Activated CD8-positive, alpha-beta memory T cell treated with anti-CD3 and anti-CD28 coated beads for 4 hours (primary cell): ENCODE data around the gene RXRA.

Experiments used
- DNase-seq, 2 donors: peaks; one replicate each; pipeline ENCODE4 v3.0.0-alpha.2; 2020; ENCODE audit warnings: low read depth in 2 of 2

The RXRA gene

DNA sequence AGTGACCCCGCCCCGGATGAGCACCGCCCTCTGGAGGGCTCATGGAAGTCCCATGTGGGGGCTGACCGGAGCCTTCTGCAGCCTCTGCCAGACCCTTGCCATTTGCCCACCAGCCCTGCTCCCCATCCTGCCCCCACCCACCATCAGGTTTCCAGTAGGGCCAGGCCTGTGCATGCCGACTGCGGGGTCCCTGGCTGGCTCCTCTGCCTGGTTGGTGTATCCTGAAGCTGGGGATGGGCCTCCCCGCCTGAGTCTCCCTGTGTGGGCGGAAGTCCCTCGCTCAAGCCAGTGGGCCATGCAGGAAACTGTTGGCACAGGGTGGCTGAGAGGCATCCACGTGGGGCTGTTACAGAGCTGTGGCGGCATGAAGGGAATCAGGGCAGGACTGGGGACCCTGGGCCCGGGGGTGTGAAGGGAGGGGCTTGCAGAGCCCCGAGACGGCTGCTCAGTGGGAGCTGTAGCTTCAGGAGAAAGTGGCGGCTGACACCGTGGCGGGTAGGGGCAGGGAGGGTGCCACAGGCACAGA lies 88.7 kb downstream of the RXRA start:
- no peak for DNase-seq

DNA sequence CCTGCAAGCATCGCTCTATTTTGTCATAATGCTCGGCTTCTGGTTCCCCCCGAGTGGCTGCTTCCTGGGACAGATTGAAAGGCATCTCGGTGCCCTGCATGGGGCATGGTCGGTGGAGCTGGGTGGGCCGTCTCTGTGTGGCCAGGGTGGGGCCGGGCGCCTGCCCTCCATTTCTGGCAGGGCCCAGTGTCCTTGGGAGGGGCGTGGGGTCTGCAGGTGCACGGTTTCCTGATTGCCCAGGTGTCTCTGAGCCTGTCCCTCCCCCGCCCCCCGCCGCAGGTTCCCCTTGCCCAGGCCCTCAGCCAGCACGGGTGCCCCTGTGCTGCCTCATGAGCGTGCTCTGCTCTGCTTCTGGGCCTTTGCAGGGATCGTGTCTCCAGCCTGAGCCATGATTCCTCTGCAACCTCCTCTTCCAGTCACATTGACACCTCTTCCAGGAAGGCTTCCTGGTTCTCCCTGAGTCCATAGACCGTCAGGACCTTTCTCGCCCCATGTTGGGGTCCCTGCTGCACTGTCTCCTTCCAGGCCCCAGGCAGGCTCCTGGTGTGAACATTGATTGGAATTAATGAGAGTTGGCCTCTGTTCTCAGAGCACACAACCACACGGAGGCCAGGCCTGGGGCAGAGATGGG lies 90.2 kb downstream of the RXRA start:
- no peak for DNase-seq

- no peak for DNase-seq
Observed at GRCh38 chr9:134418354-134418753, 92.1 kb downstream of the RXRA start.

DNA sequence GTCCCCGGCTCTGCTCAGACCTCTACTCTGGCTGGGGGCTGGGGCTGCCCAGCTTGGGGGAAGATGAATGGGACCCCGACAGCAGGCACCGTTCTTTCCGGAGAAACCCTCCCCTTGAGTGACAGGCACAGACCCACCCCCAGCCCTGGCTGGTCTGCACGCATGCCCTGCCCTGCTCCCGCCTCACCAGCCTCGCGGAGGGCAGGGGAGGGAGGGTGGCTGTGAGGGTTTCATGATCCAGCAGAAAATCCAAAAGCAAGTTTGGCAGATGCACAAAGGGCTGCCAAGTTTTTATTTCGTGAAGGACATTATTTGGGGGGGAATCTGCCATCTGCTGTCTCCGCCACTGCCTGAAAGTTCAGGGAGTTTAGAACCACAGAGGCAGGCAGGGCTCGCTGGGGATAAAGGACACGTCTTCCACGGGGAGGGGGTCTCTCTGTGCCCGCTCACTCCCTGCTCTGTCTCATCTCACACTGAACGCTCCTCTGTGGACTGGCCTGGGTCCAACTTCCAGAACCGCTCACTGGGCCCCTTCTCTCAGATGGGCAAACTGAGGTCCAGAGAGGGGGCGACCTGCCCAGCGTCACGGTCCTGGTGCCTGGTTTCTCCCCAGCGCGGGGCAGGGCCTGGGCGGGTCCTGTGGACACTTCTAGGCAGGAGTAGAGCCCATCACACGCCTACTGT lies 92.9 kb downstream of the RXRA start:
- no peak for DNase-seq

- no peak for DNase-seq
Observed at GRCh38 chr9:134419684-134420076, 93.4 kb downstream of the RXRA start.

DNA sequence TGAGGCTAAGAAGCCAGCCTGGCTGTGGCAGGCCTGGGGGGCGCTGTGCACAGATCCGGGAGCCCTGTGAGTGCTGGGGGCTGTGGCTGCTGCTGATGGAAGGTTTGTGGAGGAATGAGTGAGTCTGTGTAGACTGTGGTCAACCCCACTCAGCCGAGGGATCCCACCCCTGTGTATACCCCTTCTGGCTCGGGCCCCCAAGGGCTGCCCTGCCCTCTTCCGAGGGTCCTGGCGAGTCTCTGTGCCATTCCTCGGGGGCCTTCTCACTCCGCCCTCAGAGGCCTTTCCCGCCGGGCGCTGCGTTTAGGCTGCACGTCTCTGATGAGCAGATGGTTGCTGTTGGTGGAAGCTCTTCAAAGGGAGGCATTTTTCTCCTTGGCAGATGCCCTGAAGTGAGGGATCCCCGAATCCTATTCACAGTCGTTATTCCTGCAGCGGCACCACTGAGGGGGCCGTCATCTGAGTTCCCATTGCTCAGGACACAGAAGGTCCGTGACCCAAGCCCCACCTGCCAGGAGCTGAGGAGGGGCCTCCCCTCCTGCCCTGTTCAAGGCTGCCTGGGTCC lies 94.1 kb downstream of the RXRA start:
- DNase-seq, result no peak

DNA sequence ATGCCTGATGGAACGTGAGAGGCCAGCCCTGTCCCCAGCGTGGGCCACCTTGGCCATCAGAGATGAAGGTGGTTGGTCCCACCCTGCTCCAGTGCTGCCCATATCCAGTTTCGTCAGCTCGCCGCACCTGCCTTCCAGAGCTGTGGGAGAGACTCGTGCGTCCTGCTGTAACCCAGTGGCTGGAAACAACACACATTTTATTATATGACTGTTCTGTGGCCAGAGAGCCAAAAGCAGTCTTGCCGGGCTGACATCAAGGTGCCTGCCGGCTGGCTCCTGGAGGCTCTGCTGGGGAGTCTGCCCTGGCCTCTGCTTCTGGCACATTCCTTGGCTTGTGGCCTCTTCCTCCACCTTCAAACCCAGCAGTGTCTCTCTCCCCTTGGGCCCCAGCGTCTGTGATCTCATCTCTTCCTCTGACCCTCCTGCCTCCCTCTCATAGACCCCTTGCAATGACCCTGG lies 94.7 kb downstream of the RXRA start:
- DNase-seq, result no peak

DNA sequence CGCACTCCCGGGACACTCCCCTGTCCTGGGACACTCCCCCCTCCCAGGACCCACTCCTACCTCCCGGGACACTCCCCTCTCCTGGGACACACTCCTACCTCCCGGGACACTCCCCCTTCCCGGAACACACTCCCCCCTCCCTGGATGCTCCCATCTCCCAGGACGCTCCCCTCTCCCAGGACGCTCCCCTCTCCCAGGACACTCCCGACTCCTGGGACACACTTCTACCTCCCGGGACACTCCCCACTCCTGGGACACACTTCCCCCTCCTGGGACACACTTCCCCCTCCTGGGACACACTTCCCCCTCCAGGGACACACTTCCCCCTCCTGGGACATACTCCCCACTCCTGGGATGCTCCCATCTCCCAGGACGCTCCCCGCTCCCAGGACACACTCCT lies 95.6 kb downstream of the RXRA start:
- DNase-seq, result no peak

- no peak for DNase-seq
Observed at GRCh38 chr9:134422301-134423090, 96.2 kb downstream of the RXRA start.

GRCh38 chr9:134423166-134423565 lies 96.9 kb downstream of the RXRA start:
- DNase-seq, result no peak

DNA sequence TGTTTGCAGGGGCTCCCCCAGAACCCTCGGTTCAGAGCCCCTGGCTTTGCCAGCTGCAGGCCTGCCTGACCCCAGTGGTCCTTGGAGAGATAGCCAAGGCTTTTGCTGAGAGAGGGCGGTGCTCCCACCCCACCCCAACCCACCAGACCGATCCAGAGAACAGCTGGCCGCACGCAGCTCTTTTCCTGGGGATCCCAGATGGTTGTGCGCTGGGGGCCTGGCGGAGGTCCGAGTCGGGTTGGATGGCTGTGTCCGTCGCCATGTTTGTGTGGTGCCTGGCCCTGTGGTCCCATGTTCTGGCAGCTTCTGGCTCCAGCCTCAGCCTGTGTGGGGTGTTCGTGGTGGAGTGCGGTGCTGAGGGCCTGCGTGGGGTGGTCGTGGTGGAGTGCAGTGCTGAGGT lies 97.5 kb downstream of the RXRA start:
- DNase-seq, result no peak

DNA sequence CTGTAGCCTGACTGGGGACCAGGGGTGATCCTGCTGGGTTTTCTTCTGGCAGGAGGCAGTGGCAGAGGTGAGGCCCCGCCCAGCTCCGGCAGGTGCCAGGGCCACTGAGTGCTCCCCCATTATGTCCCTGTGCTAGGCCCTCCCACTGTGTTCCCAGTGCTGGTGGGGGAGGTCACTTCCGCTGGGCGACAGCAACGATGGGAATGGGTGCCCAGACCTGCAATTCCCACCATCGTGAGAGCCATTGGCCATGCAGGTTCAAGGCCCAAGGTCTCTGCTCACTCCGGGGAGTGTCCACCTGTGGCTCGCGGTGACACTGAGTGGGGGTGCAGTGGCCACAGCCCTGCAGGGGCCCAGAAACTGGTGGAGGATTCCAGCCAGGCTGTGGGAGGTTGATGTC lies 98.6 kb downstream of the RXRA start:
- no peak for DNase-seq

DNA sequence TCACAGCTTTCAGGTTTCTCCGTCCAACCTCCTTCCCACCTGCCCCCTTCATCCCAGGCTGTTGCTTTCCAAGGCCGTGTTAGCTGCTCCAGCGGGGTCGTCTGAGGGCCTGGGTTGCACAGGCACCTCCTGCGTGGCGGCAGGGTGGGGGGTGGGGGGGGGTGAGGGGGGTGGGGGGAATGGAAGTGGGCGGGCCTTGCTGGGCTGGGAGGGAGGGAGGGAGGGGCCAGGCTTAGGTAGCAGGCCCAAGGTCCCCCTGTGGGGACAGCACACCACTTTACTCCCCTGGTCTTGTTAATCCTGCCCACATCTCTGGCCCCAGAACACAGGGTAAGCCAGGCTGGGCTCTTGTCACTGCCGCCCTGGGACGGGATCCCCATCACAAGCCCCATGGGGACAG lies 99.1 kb downstream of the RXRA start:
- DNase-seq, result no peak

DNA sequence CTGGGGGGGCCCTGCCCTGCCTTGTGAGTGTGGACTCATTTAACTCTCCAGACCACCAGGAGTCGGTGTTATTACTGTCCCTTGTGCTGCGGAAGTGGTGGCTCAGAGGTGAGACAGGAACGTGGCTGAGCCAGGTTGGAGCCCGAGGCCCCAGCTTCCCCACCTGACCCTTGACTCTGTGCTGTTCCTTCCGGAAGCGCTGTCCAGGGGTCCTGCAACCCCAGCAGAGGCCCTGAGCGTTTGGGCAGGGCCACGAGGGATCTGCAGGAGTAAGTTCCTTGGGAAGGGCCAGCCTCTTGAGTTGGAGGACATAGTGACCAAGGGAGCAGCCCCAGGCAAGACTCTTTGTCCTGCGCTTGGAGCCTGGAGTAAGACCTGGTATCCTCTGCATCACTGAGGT lies 99.6 kb downstream of the RXRA start:
- DNase-seq, result no peak

- DNase-seq, result no peak
Observed at GRCh38 chr9:134426436-134426835, 100.2 kb downstream of the RXRA start.

- DNase-seq, result no peak
Observed at GRCh38 chr9:134427153-134427782, 101.0 kb downstream of the RXRA start.

GRCh38 chr9:134428559-134428958 lies 102.3 kb downstream of the RXRA start:
- DNase-seq, result no peak

- no peak for DNase-seq
Observed at GRCh38 chr9:134429007-134429406, 102.8 kb downstream of the RXRA start.

GRCh38 chr9:134429481-134429880 lies 103.2 kb downstream of the RXRA start:
- no peak for DNase-seq

DNA sequence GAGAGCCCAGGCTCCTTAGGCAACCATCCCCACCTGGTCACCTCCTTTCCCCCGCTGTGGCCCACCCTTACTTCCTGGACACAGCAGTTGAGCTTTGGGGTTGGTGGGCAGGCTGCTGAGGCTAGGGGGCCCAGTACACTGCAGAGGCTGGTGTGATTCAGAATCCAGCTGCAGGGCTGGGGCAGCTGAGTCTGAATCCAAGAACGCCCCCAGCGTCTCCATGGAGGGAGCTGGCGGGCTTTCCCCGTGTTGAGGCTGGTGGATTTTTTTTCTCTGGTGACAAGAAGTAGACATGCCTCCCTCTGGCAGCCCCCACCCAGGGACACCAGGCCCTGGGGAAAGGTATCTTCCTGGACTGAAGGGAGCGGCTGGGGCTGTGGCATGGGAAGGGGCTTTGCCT lies 104.8 kb downstream of the RXRA start:
- no peak for DNase-seq

DNA sequence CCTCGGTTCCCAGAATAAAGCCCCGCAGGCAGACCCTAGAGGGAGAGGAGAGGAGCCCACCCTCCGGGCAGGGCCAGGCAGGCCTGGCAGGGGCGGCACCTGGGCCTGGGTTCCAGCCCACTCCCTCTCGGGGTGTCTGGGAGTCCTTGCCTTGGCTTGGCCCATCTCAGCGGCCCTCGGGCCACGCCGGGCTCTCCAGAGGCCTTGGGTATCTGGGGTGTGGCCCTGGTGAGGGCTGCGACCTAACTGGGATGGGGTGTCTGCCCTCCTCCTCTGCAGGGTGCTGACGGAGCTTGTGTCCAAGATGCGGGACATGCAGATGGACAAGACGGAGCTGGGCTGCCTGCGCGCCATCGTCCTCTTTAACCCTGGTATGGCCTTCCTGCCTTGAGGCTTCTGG lies 105.4 kb downstream of the RXRA start:
- no peak for DNase-seq

DNA sequence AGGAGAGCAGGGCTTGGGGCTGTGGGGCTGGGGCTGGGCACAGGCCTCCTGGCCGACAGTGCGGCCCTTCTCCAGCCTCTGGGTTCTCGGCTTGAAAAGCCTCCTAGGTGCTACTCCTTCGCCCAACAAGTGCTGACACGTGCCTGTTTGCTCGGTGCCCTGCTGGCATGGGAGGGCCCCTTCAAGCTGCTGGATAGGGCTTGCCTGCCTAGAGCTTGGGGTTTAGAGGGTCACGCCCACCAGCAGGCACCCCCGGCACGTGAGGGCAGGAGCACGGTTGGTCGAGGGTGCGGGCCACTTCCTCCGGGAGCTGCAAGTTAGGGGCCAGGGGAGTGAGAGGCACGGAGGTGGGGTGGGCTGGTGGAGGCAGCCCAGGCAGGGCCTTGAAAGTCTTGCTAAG lies 106.2 kb downstream of the RXRA start:
- DNase-seq, result no peak
